Ovary (tissue), 3 donors: ENCODE measurements around the gene ACTG2.

Experiments
- CTCF ChIP-seq, 3 donors: fragments of 450-650 bp in 2 of 3; fragments of 200-600 bp in 1 of 3; IDR thresholded peaks; one replicate each; pipeline versions ENCODE4 v1.5.1 to v1.8.0; 2016 to 2022; ENCODE audit warnings: antibody characterized with exemption in 3 of 3, mild to moderate bottlenecking in 1 of 3
- EP300 ChIP-seq: sonication (generic); formaldehyde crosslinking; IDR thresholded peaks from one replicate; pipeline ENCODE4 v1.6.1; 2017; ENCODE audit warnings: antibody characterized with exemption
- donor health status: DM: no; HTN: no; CAD: no.

DNA sequence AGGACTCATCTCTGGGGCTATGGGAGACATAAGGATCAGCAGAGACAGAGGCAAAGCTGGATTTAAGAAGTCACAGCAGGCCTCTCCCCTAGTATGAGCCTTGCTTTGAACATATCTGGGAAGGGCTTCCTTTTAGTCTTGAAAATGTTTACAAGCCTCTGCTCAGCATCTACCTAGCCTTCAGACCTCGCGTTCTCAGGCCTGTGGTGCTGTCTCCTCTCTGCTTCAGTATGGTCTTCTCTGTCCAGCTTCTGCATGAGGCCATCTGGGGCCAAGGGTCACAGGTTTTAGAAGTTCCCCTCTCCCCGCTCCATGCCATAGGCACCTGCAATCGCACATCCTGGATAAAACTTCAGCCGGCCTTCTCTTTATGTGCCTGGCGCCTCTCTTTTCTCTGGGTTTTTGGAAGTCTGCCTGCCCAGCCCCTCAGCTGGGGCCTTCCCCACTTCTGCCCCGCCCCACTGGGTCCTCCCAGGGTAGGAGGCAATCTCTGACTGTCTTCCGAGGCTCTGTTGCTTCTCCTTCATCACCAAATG is 7.1 kb downstream of the ACTG2 start:
- no peak for TF ChIP-seq EP300
- no peak for TF ChIP-seq CTCF (IDR thresholded peaks at IDR 0.05)
